ENCODE results near the gene MMP21.
A peak's percentile ranks its signal among the peaks of the same experiment; 100 is the strongest.

MMP21 gene

GRCh38 chr10:125762692-125763648 lies 12.7 kb downstream of the MMP21 start:
- DNase-seq: no peak

GRCh38 chr10:125761961-125762360 lies 13.7 kb downstream of the MMP21 start:
- DNase-seq: no peak

- DNase-seq: no peak
Observed at GRCh38 chr10:125757742-125758141, 17.9 kb downstream of the MMP21 start.

GRCh38 chr10:125756853-125757487 lies 18.7 kb downstream of the MMP21 start:
- no peak for DNase-seq

GRCh38 chr10:125756196-125756595 lies 19.4 kb downstream of the MMP21 start:
- DNase-seq: no peak

- DNase-seq: no peak
Observed at GRCh38 chr10:125747417-125747816, 28.2 kb downstream of the MMP21 start.

GRCh38 chr10:125744909-125745308 lies 30.7 kb downstream of the MMP21 start:
- DNase-seq: no peak

GRCh38 chr10:125742465-125742864 lies 33.2 kb downstream of the MMP21 start:
- no peak for DNase-seq

- DNase-seq: no peak
Observed at GRCh38 chr10:125739994-125740679, 35.5 kb downstream of the MMP21 start.

- no peak for DNase-seq
Observed at GRCh38 chr10:125738206-125738605, 37.4 kb downstream of the MMP21 start.

- DNase-seq: no peak
Observed at GRCh38 chr10:125734823-125735222, 40.8 kb downstream of the MMP21 start.

GRCh38 chr10:125734148-125734547 lies 41.5 kb downstream of the MMP21 start:
- DNase-seq: no peak

- DNase-seq: no peak
Observed at GRCh38 chr10:125727436-125727835, 48.2 kb downstream of the MMP21 start.

- DNase-seq: no peak
Observed at GRCh38 chr10:125726914-125727313, 48.7 kb downstream of the MMP21 start.

GRCh38 chr10:125722811-125723210 lies 52.8 kb downstream of the MMP21 start:
- no peak for DNase-seq

GRCh38 chr10:125721035-125721434 lies 54.6 kb downstream of the MMP21 start:
- no peak for DNase-seq

- DNase-seq: peak in 1 of 2 donors; percentile 4
Observed at GRCh38 chr10:125720002-125720382, 55.6 kb downstream of the MMP21 start.

- DNase-seq: peak; percentile 99
Observed at GRCh38 chr10:125719173-125720001, 56.2 kb downstream of the MMP21 start, which contains the start of gene EDRF1. Gene EDRF1 (plus strand): TSS chr10:125719709. CDS start chr10:125719808, 99 bp downstream.
